Endothelial cell of umbilical vein (primary cell): ENCODE results near the gene PDZD4.

Experiments used
- CTCF ChIP-seq, 2 donors: IDR thresholded peaks; 1 replicate in 1 of 2; 2 replicates in 1 of 2; pipeline ENCODE4 v1.5.1; 2011; ENCODE audit warnings: low read length in 2 of 2, mild to moderate bottlenecking in 2 of 2, moderate library complexity in 2 of 2, control low read depth in 1 of 2, inconsistent platforms in 1 of 2, low read depth in 1 of 2; ENCODE audit not compliant: insufficient read depth in 1 of 2; ENCODE audit errors: extremely low read depth in 1 of 2
- EZH2 ChIP-seq: IDR thresholded peaks from 2 replicates; pipeline ENCODE4 v1.6.1; 2012; ENCODE audit warnings: borderline replicate concordance, low read depth, mild to moderate bottlenecking, moderate library complexity, low read length, inconsistent platforms; ENCODE audit not compliant: severe bottlenecking
- FOS ChIP-seq: IDR thresholded peaks from 2 replicates; pipeline ENCODE4 v1.6.1; 2011; ENCODE audit warnings: mild to moderate bottlenecking, low read length, moderate library complexity, borderline replicate concordance; ENCODE audit not compliant: insufficient read depth
- GATA2 ChIP-seq: IDR thresholded peaks from 2 replicates; pipeline ENCODE4 v1.7.0; 2011; ENCODE audit warnings: low read depth, mild to moderate bottlenecking, moderate library complexity, mixed read lengths, low read length; ENCODE audit not compliant: insufficient read length, insufficient read depth
- JUN ChIP-seq: IDR thresholded peaks from 2 replicates; pipeline ENCODE4 v1.6.1; 2011; ENCODE audit warnings: borderline replicate concordance, low read depth; ENCODE audit not compliant: insufficient read length, insufficient read depth
- MYC ChIP-seq: IDR thresholded peaks from one replicate; pipeline ENCODE4 v1.6.1; 2011; ENCODE audit warnings: mild to moderate bottlenecking, low read depth, low read length
- POLR2A ChIP-seq: IDR thresholded peaks from 2 replicates; pipeline ENCODE4 v1.6.1; 2012; ENCODE audit warnings: low read depth, mild to moderate bottlenecking, control low read depth, low read length
- POLR2AphosphoS5 ChIP-seq: IDR thresholded peaks from 2 replicates; pipeline ENCODE4 v1.6.1; 2012; ENCODE audit warnings: low read depth, mild to moderate bottlenecking, control low read depth, low read length, moderate library complexity; ENCODE audit not compliant: insufficient read depth

DNA sequence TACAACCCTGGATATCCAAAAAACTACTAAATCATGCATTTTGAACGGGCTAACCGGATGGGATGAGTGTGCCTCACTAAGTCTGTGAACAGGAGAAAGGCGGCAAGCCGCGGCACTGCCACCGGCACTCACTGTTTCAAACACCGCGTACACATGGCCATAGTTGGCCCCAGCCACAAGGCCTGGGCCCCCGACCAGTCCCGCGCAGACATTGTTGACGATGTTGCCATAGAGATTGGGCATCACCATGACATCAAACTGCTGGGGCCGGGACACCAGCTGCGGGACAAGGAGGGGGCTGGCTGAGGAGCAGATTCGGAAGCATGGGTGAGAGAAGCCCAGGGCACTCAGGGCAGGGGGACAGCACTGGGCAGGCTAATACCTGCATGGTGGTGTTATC is 43.7 kb downstream of the PDZD4 start:
- TF ChIP-seq JUN, result no peak
- TF ChIP-seq CTCF (IDR thresholded peaks at IDR 0.05; ENCODE audit: extremely low read depth in 1 of 2, insufficient read depth in 1 of 2, low read depth in 1 of 2, low read length in 2 of 2), result no peak
- no peak for TF ChIP-seq POLR2AphosphoS5
- no peak for TF ChIP-seq POLR2A
- TF ChIP-seq EZH2, result no peak
- TF ChIP-seq MYC, result no peak
- no peak for TF ChIP-seq FOS
- no peak for TF ChIP-seq GATA2
